Peyer's patch (tissue), 4 donors: ENCODE data around the gene NR1I2.

Experiments
- POLR2A ChIP-seq, 2 donors: fragments of 450-650 bp; IDR thresholded peaks; one replicate each; pipeline ENCODE4 v1.5.1; 2017; ENCODE audit warnings: antibody characterized with exemption in 2 of 2, mild to moderate bottlenecking in 2 of 2, moderate library complexity in 2 of 2
- TF ChIP-seq, protein P1 (sequence below), 6 experiments: fragments of 450-650 bp in 4 of 6; fragments of 200-600 bp in 2 of 6; sonication (generic) in 1 of 6; IDR thresholded peaks; one replicate each; pipeline ENCODE4 v1.5.1; 2017 to 2019; ENCODE audit warnings: antibody characterized with exemption in 6 of 6, mild to moderate bottlenecking in 3 of 6, moderate library complexity in 1 of 6

DNA sequence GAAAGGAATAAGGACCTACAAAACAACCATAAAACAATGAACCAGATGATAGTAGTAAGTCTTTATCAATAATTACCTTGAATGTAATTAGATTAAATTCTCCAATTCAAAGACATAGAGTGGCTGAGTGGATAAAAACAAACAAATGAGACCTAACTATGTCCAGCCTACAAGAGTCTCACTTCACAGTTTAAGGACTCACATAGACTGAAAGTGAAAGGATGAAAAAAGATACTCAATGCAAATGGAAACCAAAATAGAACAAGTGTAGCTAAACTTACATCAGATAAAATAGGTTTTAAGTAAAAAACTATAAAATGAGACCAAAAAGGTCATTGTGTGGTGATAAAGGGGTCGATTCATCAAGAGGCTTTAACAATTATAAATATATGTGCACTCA, 21.9 kb upstream of the NR1I2 start:
- TF ChIP-seq, protein P1, sequence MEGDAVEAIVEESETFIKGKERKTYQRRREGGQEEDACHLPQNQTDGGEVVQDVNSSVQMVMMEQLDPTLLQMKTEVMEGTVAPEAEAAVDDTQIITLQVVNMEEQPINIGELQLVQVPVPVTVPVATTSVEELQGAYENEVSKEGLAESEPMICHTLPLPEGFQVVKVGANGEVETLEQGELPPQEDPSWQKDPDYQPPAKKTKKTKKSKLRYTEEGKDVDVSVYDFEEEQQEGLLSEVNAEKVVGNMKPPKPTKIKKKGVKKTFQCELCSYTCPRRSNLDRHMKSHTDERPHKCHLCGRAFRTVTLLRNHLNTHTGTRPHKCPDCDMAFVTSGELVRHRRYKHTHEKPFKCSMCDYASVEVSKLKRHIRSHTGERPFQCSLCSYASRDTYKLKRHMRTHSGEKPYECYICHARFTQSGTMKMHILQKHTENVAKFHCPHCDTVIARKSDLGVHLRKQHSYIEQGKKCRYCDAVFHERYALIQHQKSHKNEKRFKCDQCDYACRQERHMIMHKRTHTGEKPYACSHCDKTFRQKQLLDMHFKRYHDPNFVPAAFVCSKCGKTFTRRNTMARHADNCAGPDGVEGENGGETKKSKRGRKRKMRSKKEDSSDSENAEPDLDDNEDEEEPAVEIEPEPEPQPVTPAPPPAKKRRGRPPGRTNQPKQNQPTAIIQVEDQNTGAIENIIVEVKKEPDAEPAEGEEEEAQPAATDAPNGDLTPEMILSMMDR (IDR thresholded peaks at IDR 0.05) = no peak
- no peak for TF ChIP-seq POLR2A (IDR thresholded peaks at IDR 0.05)
